ENCODE measurements around the gene GNE.
A peak's percentile ranks its signal among the peaks of the same experiment; 100 is the strongest.

Gene GNE

GRCh38 chr9:36173861-36174260, 84.4 kb downstream of the GNE start:
- TF ChIP-seq MAX (IDR thresholded peaks at IDR 0.05) = no peak
- no peak for TF ChIP-seq NFIC (IDR thresholded peaks at IDR 0.05)
- TF ChIP-seq ZBTB7A (IDR thresholded peaks at IDR 0.05; ENCODE audit: low read depth) = no peak
- no peak for TF ChIP-seq EP300 (IDR thresholded peaks at IDR 0.05; ENCODE audit: borderline replicate concordance)
- no peak for TF ChIP-seq TEAD4 (IDR thresholded peaks at IDR 0.05)
- no peak for TF ChIP-seq USF1 (IDR thresholded peaks at IDR 0.05)
- TF ChIP-seq TCF12 (IDR thresholded peaks at IDR 0.05; ENCODE audit: low read depth) = no peak

DNA sequence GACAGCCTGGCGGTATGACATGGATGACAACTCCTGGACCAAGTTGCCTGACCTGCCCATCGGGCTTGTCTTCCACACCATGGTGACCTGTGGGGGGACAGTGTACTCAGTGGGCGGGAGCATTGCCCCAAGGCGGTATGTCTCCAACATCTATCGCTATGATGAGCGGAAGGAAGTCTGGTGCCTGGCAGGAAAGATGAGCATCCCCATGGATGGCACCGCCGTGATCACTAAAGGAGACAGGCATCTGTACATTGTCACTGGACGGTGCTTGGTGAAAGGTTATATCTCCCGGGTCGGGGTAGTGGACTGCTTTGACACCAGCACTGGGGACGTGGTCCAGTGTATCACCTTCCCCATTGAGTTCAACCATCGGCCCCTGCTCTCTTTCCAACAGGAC, 87.7 kb downstream of the GNE start:
- no peak for TF ChIP-seq CREB1 (IDR thresholded peaks at IDR 0.05; ENCODE audit: low read depth)
- no peak for TF ChIP-seq TEAD4 (IDR thresholded peaks at IDR 0.05)
- no peak for TF ChIP-seq CEBPB (IDR thresholded peaks at IDR 0.05)
- TF ChIP-seq TAF1 (IDR thresholded peaks at IDR 0.05; ENCODE audit: low read depth) = no peak

DNA sequence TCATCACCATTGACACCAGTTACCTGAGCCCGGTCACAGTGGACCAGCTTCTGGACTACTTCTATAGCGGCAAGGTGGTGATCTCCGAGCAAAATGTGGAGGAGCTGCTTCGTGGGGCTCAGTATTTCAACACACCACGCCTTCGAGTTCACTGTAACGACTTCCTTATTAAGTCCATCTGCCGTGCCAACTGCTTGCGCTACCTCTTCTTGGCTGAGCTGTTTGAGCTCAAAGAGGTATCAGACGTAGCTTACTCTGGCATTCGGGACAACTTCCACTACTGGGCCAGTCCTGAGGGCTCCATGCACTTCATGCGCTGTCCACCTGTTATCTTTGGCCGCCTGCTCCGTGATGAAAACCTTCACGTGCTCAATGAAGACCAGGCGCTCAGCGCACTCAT, 88.5 kb downstream of the GNE start:
- TF ChIP-seq ZBTB7A (IDR thresholded peaks at IDR 0.05; ENCODE audit: low read depth) (no peak), EP300 (IDR thresholded peaks at IDR 0.05; ENCODE audit: borderline replicate concordance) (no peak), FOXM1 (IDR thresholded peaks at IDR 0.05; ENCODE audit: borderline replicate concordance, low read depth) (no peak), NFIC (IDR thresholded peaks at IDR 0.05) (no peak), USF1 (IDR thresholded peaks at IDR 0.05) (no peak)
- TF ChIP-seq, protein P1, sequence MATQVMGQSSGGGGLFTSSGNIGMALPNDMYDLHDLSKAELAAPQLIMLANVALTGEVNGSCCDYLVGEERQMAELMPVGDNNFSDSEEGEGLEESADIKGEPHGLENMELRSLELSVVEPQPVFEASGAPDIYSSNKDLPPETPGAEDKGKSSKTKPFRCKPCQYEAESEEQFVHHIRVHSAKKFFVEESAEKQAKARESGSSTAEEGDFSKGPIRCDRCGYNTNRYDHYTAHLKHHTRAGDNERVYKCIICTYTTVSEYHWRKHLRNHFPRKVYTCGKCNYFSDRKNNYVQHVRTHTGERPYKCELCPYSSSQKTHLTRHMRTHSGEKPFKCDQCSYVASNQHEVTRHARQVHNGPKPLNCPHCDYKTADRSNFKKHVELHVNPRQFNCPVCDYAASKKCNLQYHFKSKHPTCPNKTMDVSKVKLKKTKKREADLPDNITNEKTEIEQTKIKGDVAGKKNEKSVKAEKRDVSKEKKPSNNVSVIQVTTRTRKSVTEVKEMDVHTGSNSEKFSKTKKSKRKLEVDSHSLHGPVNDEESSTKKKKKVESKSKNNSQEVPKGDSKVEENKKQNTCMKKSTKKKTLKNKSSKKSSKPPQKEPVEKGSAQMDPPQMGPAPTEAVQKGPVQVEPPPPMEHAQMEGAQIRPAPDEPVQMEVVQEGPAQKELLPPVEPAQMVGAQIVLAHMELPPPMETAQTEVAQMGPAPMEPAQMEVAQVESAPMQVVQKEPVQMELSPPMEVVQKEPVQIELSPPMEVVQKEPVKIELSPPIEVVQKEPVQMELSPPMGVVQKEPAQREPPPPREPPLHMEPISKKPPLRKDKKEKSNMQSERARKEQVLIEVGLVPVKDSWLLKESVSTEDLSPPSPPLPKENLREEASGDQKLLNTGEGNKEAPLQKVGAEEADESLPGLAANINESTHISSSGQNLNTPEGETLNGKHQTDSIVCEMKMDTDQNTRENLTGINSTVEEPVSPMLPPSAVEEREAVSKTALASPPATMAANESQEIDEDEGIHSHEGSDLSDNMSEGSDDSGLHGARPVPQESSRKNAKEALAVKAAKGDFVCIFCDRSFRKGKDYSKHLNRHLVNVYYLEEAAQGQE (IDR thresholded peaks at IDR 0.05; ENCODE audit: low read depth) = no peak

DNA sequence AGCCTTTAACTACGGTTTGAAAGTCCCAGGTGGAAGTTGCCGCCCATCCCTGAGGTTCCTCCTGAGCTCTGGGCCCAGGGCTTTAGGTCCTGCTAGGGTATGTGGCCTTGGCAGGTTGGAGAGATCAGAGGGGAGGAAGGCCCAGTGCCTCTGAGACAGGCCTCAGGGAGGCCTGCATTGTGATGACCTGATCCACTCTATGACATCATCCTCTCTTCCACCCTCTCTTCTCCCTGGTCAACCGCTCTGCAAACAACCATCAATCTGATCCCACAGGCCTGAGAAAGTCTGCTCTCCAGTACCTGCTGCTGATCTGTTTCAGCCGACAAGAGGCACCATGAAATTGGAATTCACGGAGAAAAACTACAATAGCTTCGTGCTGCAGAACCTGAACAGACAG, 89.1 kb downstream of the GNE start, which contains the start of gene CCIN:
Gene CCIN (plus strand): TSS at position 223 of the 400 bp plus-strand sequence. CDS start 115 bp downstream, at position 338.
- TF ChIP-seq ZBTB7A (IDR thresholded peaks at IDR 0.05; ENCODE audit: low read depth) (no peak), YY1 (IDR thresholded peaks at IDR 0.05; ENCODE audit: low read depth) (no peak), TCF12 (IDR thresholded peaks at IDR 0.05; ENCODE audit: low read depth) (no peak), FOXM1 (IDR thresholded peaks at IDR 0.05; ENCODE audit: borderline replicate concordance, low read depth) (no peak), CREB1 (IDR thresholded peaks at IDR 0.05; ENCODE audit: low read depth) (no peak), EGR1 (IDR thresholded peaks at IDR 0.05) (no peak), EP300 (IDR thresholded peaks at IDR 0.05; ENCODE audit: borderline replicate concordance) (no peak), TEAD4 (IDR thresholded peaks at IDR 0.05) (no peak), USF1 (IDR thresholded peaks at IDR 0.05) (no peak), CEBPB (IDR thresholded peaks at IDR 0.05) (no peak), TAF1 (IDR thresholded peaks at IDR 0.05; ENCODE audit: low read depth) (no peak), NFIC (IDR thresholded peaks at IDR 0.05) (no peak), MAX (IDR thresholded peaks at IDR 0.05) (no peak), RAD21 (IDR thresholded peaks at IDR 0.05; ENCODE audit: low read depth) (no peak)
- TF ChIP-seq, protein P1 (IDR thresholded peaks at IDR 0.05; ENCODE audit: low read depth) = no peak

DNA sequence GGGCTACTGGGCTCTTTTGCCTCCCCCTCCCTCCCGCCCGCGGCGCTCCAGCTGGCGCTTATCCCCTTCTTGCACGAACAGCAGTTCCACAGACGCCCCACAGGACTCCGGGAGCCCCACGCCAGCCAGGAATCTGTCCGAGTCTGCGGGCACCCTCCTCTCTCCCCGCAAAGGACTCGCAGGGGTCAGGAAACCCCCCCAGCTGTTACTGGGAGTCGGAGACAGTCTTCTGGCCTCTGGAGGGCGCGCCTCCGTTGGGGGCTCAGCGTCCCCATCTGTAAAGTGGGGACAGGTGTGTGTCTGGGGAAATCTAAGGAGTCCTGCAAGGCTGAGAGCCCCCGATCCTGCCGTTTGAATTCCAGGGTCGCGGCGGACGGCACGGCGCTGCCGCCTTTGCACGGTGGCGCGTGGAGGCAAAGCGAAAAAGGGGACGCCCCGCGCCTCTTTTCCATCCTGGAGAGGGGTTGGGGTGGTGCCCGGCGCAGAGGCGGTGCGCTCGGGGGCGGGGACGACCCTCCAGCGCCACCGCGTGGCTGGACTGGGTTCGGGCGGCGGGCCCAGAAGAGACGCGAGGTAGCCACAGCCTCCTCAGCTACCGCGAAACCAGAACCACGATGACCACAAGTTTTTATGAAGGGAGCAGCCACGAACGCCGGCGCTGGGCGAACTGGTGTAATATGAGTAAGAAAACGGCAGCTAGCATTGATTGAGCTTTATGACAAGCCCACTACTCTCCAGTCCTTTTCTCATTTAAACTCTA, 91.9 kb downstream of the GNE start:
- TF ChIP-seq RAD21 (IDR thresholded peaks at IDR 0.05; ENCODE audit: low read depth) (peak; percentile 84), USF1 (IDR thresholded peaks at IDR 0.05) (0 out of 2 replicates have a peak, but pooled peaks have one; percentile 11), CREB1 (IDR thresholded peaks at IDR 0.05; ENCODE audit: low read depth) (no peak), CEBPB (IDR thresholded peaks at IDR 0.05) (peak; percentile 17; the same call in 1 of the 2 replicates), TCF12 (IDR thresholded peaks at IDR 0.05; ENCODE audit: low read depth) (peak; percentile 49; the same call in 1 of the 2 replicates), TAF1 (IDR thresholded peaks at IDR 0.05; ENCODE audit: low read depth) (0 out of 2 replicates have a peak, but pooled peaks have one; percentile 38), YY1 (IDR thresholded peaks at IDR 0.05; ENCODE audit: low read depth) (no peak), MAX (IDR thresholded peaks at IDR 0.05) (peak; percentile 58; the same call in 1 of the 2 replicates), NFIC (IDR thresholded peaks at IDR 0.05) (peak; percentile 39; the same call in 1 of the 2 replicates), TEAD4 (IDR thresholded peaks at IDR 0.05) (no peak), ZBTB7A (IDR thresholded peaks at IDR 0.05; ENCODE audit: low read depth) (peak; percentile 86), EGR1 (IDR thresholded peaks at IDR 0.05) (peak; percentile 58; the same call in 1 of the 2 replicates), EP300 (IDR thresholded peaks at IDR 0.05; ENCODE audit: borderline replicate concordance) (0 out of 2 replicates have a peak, but pooled peaks have one; percentile 20)
